SU-DHL-6 (cell line): ENCODE results near the gene ZNF586.

Experiments
- EZH2phosphoT487 ChIP-seq: fragments of 200-600 bp; sonication (generic), shearing (Covaris generic); conservative IDR thresholded peaks from 2 replicates; pipeline ENCODE4 v1.6.1; 2018; ENCODE audit warnings: mild to moderate bottlenecking, antibody characterized with exemption, low read length, moderate library complexity, mixed read lengths
- TF ChIP-seq, protein P1 (sequence below): fragments of 200-600 bp; sonication (generic); IDR thresholded peaks from one replicate; pipeline ENCODE4 v1.5.1; 2017; ENCODE audit warnings: antibody characterized with exemption, mild to moderate bottlenecking, low read length, moderate library complexity; ENCODE audit not compliant: insufficient read depth, poor library complexity, severe bottlenecking

DNA sequence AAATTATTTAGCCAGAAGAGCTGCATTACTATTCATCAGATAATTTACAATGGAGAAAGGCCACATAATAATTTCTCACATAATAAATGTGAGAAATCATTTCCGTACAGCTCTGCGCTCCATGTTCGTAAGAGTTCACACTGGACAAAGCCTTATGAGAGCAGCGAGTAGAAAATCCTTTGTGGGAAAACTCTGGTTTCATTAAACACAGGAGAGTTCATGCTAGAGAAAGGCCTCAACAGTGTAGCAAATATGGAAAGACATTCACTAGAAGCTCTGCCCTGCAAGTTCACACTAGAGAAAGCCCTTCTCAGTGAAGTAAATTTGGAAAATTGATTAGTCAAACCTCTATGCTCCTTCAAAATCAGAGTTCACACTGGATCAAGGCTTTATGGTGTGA is 14.4 kb upstream of the ZNF586 start:
- TF ChIP-seq, protein P1, sequence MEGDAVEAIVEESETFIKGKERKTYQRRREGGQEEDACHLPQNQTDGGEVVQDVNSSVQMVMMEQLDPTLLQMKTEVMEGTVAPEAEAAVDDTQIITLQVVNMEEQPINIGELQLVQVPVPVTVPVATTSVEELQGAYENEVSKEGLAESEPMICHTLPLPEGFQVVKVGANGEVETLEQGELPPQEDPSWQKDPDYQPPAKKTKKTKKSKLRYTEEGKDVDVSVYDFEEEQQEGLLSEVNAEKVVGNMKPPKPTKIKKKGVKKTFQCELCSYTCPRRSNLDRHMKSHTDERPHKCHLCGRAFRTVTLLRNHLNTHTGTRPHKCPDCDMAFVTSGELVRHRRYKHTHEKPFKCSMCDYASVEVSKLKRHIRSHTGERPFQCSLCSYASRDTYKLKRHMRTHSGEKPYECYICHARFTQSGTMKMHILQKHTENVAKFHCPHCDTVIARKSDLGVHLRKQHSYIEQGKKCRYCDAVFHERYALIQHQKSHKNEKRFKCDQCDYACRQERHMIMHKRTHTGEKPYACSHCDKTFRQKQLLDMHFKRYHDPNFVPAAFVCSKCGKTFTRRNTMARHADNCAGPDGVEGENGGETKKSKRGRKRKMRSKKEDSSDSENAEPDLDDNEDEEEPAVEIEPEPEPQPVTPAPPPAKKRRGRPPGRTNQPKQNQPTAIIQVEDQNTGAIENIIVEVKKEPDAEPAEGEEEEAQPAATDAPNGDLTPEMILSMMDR, result no peak
- no peak for TF ChIP-seq EZH2phosphoT487
